Breast epithelium (tissue), 4 donors: ENCODE data around the gene ADARB1. TPM values are rescaled to one million over a fixed set of nuclear protein-coding genes. Genes with fewer than 3 reads are reported as not detected.

Source experiments
- DNase-seq, 2 donors: peaks; one replicate each; pipeline ENCODE4 v3.0.0-alpha.2; 2019; ENCODE audit warnings: low spot score in 2 of 2
- H3K27ac ChIP-seq, 2 donors: fragments of 200-600 bp; sonication (generic) in 1 of 2; one replicate each; pipeline ENCODE4 v1.5.1; 2016 to 2019; ENCODE audit warnings: mild to moderate bottlenecking in 1 of 2
- H3K27me3 ChIP-seq, 2 donors: fragments of 200-600 bp; sonication (generic) in 1 of 2; one replicate each; pipeline versions ENCODE4 v1.5.1 to v1.6.0; 2017 to 2019; ENCODE audit warnings: control low read depth in 1 of 2, mild to moderate bottlenecking in 1 of 2
- H3K36me3 ChIP-seq: fragments of 200-600 bp; one replicate; pipeline ENCODE4 v1.5.1; 2019
- H3K4me1 ChIP-seq, 2 donors: fragments of 200-600 bp; sonication (generic); one replicate each; pipeline ENCODE4 v1.5.1; 2016 to 2019; ENCODE audit warnings: control low read depth in 1 of 2
- H3K4me3 ChIP-seq, 3 donors: fragments of 200-600 bp; sonication (generic); 1 replicate in 2 of 3; 2 replicates in 1 of 3; pipeline ENCODE4 v1.5.1; 2016 to 2019; ENCODE audit warnings: mild to moderate bottlenecking in 3 of 3, moderate library complexity in 2 of 3
- H3K9me3 ChIP-seq, 2 donors: fragments of 200-600 bp; sonication (generic) in 1 of 2; one replicate each; pipeline ENCODE4 v1.5.1; 2016 to 2019; ENCODE audit warnings: control low read depth in 1 of 2
- CTCF ChIP-seq, 3 donors: fragments of 450-650 bp; IDR thresholded peaks; one replicate each; pipeline ENCODE4 v1.5.1; 2016 to 2017; ENCODE audit warnings: antibody characterized with exemption in 3 of 3, mild to moderate bottlenecking in 3 of 3, moderate library complexity in 3 of 3
- POLR2A ChIP-seq: fragments of 450-650 bp; IDR thresholded peaks from one replicate; pipeline ENCODE4 v1.6.1; 2016; ENCODE audit warnings: antibody characterized with exemption, mild to moderate bottlenecking, moderate library complexity
- POLR2AphosphoS5 ChIP-seq, 3 donors: sonication (generic); formaldehyde crosslinking; IDR thresholded peaks; one replicate each; pipeline ENCODE4 v1.6.1; 2017; ENCODE audit warnings: antibody characterized with exemption in 3 of 3
- intact Hi-C: fragments of 100-400 bp; cut with DNase I; formaldehyde crosslinking; loops from one replicate; pipeline ENCODE4 v1.15.1; 2023; ENCODE audit warnings: low total_unique reads
- total RNA-seq, 3 donors: library from RNA; depleted of rRNA; stranded (reverse); fragments of >200 nt; gene quantifications; one replicate each; pipeline ENCODE4 v1.1.0, GENCODE V29; 2016

The ADARB1 gene
- total RNA-seq, 3 donors from 2014 or later: 19.9 to 21.3 (median 20.0) TPM

GRCh38 chr21:45248893-45249381, 174.6 kb downstream of the ADARB1 start:
- Histone ChIP-seq H3K4me1 (no peaks in the 10 kb centered on the region), H3K36me3 (no peaks in the 10 kb centered on the region), H3K9me3 (peaks cover 7% of the 10 kb centered on the region in 2 donors), H3K4me3 (peak overlapping the region; percentile 30 to 67 (median 38)), H3K27ac (no peak overlapping the region), H3K27me3 (peaks cover 0 to 3% of the 10 kb centered on the region in 2 donors)
- TF ChIP-seq CTCF (IDR thresholded peaks at IDR 0.05) (no peak), POLR2A (no peak), POLR2AphosphoS5 (IDR thresholded peaks at IDR 0.05) (no peak)
- intact Hi-C loops: no loop called here
- DNase-seq: peak in 1 of 2 donors; percentile 16

- no peak for DNase-seq
- H3K27ac ChIP-seq: no peak overlapping the region
- intact Hi-C loops: no loop called here
Observed at GRCh38 chr21:45249626-45250025, 175.2 kb downstream of the ADARB1 start.

GRCh38 chr21:45250272-45250671, 175.9 kb downstream of the ADARB1 start:
- H3K36me3 ChIP-seq: no peaks in the 10 kb centered on the region
- peaks cover 0 to 3% of the 10 kb centered on the region in 2 donors for H3K27me3 ChIP-seq
- DNase-seq: no peak
- no peaks in the 10 kb centered on the region for H3K4me1 ChIP-seq
- peaks cover 0 to 7% of the 10 kb centered on the region in 2 donors for H3K9me3 ChIP-seq
- intact Hi-C loops: no loop called here
- no peak overlapping the region for H3K4me3 ChIP-seq
- no peak for TF ChIP-seq CTCF (IDR thresholded peaks at IDR 0.05)
- no peak for TF ChIP-seq POLR2AphosphoS5 (IDR thresholded peaks at IDR 0.05)
- no peak for TF ChIP-seq POLR2A
- H3K27ac ChIP-seq: no peak overlapping the region

More at GRCh38 chr21:45249626-45250025, 175.2 kb downstream of the ADARB1 start:
- Histone ChIP-seq H3K4me1 (no peaks in the 10 kb centered on the region), H3K9me3 (peaks cover 0 to 7% of the 10 kb centered on the region in 2 donors), H3K4me3 (no peak overlapping the region), H3K27me3 (peaks cover 0 to 3% of the 10 kb centered on the region in 2 donors), H3K36me3 (no peaks in the 10 kb centered on the region)
- TF ChIP-seq POLR2A (no peak), CTCF (IDR thresholded peaks at IDR 0.05) (no peak), POLR2AphosphoS5 (IDR thresholded peaks at IDR 0.05) (no peak)

- Histone ChIP-seq H3K4me1 (no peaks in the 10 kb centered on the region), H3K36me3 (no peaks in the 10 kb centered on the region), H3K27ac (no peak overlapping the region), H3K9me3 (peaks cover 0 to 7% of the 10 kb centered on the region in 2 donors), H3K4me3 (no peak overlapping the region), H3K27me3 (peaks cover 0 to 7% of the 10 kb centered on the region in 2 donors)
- TF ChIP-seq POLR2AphosphoS5 (IDR thresholded peaks at IDR 0.05) (no peak), CTCF (IDR thresholded peaks at IDR 0.05) (no peak), POLR2A (no peak)
- DNase-seq: no peak
- intact Hi-C loops: no loop called here
Observed at GRCh38 chr21:45250914-45251634, 176.7 kb downstream of the ADARB1 start.
